ENCODE data around the gene CCDC28B. TPM values are rescaled to one million over a fixed set of nuclear protein-coding genes. Genes with fewer than 3 reads are reported as not detected.

Gene CCDC28B
- polyA plus RNA-seq, 1 experiment: 13.9 TPM

DNA sequence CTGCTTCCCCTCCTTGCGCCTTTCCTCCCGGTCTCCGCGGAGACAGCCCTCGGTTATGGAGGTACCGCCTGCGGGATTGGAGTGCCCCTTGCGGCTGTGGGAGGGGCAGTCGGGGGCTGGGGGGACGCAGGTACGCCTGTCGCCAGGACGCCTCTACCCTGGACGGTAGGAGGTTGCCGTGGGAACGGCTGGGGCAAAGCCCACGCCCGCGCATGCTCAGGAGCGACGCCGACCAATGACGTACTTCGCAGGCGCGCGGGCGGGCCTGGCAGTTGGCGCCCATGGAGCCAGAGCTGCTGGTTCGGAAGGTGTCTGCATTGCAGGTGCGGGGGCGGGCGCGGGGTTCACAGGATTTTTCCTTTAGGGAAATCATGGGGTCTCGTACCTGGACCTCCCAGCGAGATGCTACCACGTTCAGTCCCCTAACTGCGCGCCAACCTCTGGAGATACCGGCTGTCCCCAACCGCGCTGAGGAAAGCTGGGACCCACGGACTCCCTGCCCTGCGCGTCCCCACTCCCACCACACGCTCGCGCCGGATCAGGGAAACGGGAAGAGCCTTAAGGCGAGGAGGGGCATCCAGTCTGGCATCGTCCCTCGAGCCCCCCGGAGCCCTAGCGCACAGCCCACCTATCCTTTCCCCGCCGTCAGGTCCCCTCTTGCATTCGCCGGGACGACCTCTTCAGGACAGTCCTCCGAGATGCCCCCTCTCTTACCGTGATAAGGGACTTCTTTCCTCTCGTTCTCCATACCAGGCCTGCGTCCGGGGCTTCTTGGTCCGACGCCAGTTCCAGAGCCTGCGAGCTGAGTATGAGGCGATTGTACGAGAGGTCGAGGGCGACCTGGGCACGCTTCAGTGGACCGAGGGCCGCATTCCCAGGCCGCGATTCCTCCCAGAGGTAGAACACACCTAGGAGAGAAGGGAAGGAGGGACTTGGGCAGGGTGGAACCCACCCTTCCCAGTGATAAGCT lies 5.3 kb downstream of the CCDC28B start, which contains the start of gene IQCC:
Gene IQCC (plus strand): TSS at position 271 of the 970 bp plus-strand sequence. CDS start 11 bp downstream, at position 282.
- H3K27me3 ChIP-seq (ENCODE audit: control insufficient read depth, insufficient read depth, low read length): no peaks in the 10 kb centered on the region
- H3K36me3 ChIP-seq (ENCODE audit: control insufficient read depth, insufficient read depth, low read length): peaks cover 3% of the 10 kb centered on the region; the same call in 1 of the 2 replicates
- CTCF ChIA-PET: interaction anchor here (1.3 to 1.8 kb wide), 3 partner anchors 10 to 130 kb away, joined by 3 to 17 read pairs (median 6); partner anchors contain the start of gene MARCKSL1
- POLR2A ChIA-PET: interaction anchor here (0.6 kb wide), 1 partner anchor 12 kb away, joined by 3 read pairs; no protein-coding TSS in a partner anchor
- TF ChIP-seq, protein P1, sequence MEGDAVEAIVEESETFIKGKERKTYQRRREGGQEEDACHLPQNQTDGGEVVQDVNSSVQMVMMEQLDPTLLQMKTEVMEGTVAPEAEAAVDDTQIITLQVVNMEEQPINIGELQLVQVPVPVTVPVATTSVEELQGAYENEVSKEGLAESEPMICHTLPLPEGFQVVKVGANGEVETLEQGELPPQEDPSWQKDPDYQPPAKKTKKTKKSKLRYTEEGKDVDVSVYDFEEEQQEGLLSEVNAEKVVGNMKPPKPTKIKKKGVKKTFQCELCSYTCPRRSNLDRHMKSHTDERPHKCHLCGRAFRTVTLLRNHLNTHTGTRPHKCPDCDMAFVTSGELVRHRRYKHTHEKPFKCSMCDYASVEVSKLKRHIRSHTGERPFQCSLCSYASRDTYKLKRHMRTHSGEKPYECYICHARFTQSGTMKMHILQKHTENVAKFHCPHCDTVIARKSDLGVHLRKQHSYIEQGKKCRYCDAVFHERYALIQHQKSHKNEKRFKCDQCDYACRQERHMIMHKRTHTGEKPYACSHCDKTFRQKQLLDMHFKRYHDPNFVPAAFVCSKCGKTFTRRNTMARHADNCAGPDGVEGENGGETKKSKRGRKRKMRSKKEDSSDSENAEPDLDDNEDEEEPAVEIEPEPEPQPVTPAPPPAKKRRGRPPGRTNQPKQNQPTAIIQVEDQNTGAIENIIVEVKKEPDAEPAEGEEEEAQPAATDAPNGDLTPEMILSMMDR (IDR thresholded peaks at IDR 0.05; ENCODE audit: insufficient read depth, low read depth, low read length): no peak
- H3K4me3 ChIP-seq (ENCODE audit: low read depth, low read length): peak within 1 kb of the TSS; percentile 74
- DNase-seq (ENCODE audit: low read depth): no peak

DNA sequence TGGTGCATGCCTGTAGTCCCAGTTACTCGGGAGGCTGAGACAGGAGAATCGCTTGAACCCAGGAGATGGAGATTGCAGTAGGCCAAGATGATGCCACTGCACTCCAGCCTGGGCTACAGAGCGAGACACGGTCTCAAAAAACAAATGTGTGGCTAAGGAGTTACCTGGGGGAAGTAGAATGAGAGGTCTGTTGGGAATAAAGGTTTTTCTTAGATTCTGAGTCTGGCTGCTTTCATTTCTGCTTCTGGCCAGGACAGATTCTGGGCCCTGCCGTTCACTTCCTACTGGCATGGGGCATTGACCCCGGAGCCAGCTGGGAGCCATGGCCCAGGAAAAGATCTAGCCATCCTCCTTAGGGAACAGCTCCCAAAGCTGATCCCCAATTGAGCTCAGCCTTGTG lies 8.1 kb downstream of the CCDC28B start:
- no peaks in the 10 kb centered on the region for H3K27me3 ChIP-seq (ENCODE audit: control insufficient read depth, insufficient read depth, low read length)
- POLR2A ChIA-PET: no interaction called here
- TF ChIP-seq, protein P1 (IDR thresholded peaks at IDR 0.05; ENCODE audit: insufficient read depth, low read depth, low read length): no peak
- CTCF ChIA-PET: no interaction called here
- peaks cover 6% of the 10 kb centered on the region; the same call in 1 of the 2 replicates for H3K36me3 ChIP-seq (ENCODE audit: control insufficient read depth, insufficient read depth, low read length)
- DNase-seq (ENCODE audit: low read depth): no peak
- H3K4me3 ChIP-seq (ENCODE audit: low read depth, low read length): no peak overlapping the region

DNA sequence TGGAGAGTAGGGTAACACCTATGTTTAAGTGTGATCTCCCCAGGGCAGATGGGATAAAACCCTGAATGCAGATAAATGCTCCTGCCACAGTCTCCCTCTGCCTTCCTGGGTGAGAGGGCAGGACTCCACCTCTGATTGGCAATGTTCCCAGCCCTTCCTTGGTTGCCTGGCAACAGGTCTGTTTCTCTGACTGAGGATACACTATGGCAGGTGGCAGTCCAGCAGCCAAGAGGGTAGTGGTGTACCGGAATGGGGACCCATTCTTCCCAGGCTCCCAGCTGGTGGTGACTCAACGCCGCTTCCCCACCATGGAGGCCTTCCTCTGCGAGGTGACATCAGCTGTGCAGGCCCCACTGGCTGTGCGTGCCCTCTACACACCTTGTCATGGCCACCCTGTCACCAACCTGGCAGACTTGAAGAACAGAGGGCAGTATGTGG lies 8.5 kb downstream of the CCDC28B start, which contains the start of gene DCDC2B:
Gene DCDC2B (plus strand): TSS at position 199 of the 438 bp plus-strand sequence. CDS start 5 bp downstream, at position 204.
- ChIA-PET CTCF (no interaction called here), POLR2A (no interaction called here)
- TF ChIP-seq, protein P1 (IDR thresholded peaks at IDR 0.05; ENCODE audit: insufficient read depth, low read depth, low read length): no peak
- peaks cover 6% of the 10 kb centered on the region; the same call in 1 of the 2 replicates for H3K36me3 ChIP-seq (ENCODE audit: control insufficient read depth, insufficient read depth, low read length)
- no peak for DNase-seq (ENCODE audit: low read depth)
- H3K4me3 ChIP-seq (ENCODE audit: low read depth, low read length): no peak within 1 kb of the TSS
- H3K27me3 ChIP-seq (ENCODE audit: control insufficient read depth, insufficient read depth, low read length): no peaks in the 10 kb centered on the region

DNA sequence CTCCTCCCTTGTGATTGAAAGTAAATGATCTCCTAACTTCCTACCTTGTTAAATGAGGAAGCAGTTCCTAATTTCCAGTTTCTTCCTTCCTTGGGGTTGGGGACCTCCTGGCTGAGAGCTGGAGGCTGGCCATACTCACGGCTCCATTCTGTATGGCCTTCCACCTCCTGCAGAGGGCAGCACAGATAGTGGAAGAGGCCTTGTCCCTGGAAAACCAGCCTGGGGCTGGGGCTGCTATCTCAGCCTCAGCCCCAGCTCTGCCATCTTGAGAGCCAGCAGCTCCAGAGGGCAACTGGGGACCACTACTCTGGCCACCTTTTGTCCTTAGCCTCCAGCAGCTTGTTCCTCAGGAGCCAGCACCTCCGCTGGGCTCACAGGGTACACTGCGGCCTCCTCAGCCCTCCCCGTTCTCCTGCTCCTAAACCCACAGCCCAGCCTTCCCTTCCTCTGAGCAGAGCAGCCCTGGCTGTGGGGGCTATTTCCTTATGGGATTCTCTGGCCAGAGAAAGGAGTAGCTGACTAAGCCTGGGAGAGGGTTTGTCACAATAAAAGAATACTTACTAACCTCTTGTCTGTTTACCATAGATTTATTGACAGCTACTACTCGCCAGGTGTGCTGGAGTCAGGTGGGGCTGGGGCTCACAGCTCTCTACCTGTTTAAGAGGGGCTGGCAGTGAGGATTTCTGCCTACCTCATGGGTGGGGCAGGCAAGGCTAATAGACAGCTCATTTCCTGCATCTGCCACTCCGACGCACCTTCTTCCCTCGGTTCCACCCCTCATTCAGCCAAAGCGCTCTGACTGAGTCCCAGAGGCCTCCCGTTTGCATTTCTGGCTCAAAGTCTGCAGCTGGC lies 15.5 kb downstream of the CCDC28B start:
- ChIA-PET CTCF (interaction anchor here (0.6 to 4.0 kb wide), 42 partner anchors 8 to 198 kb away, joined by 3 to 35 read pairs (median 5); partner anchors contain the start of genes BSDC1, CCDC28B, FAM167B and HDAC1), POLR2A (interaction anchor here (0.5 to 0.8 kb wide), 4 partner anchors 20 to 120 kb away, joined by 3 to 17 read pairs (median 6); partner anchors contain the start of gene MARCKSL1)
- TF ChIP-seq, protein P1 (IDR thresholded peaks at IDR 0.05; ENCODE audit: insufficient read depth, low read depth, low read length): peak; percentile 90

More for the DNA sequence above, 15.5 kb downstream of the CCDC28B start:
- no peak overlapping the region for H3K4me3 ChIP-seq (ENCODE audit: low read depth, low read length)
- H3K27me3 ChIP-seq (ENCODE audit: control insufficient read depth, insufficient read depth, low read length): no peaks in the 10 kb centered on the region
- H3K36me3 ChIP-seq (ENCODE audit: control insufficient read depth, insufficient read depth, low read length): peaks cover 21% of the 10 kb centered on the region
- DNase-seq (ENCODE audit: low read depth): no peak

Measured in BJ (cell line).